SH-SY5Y (cell line): Measurements from ENCODE around the gene USP14.

Source experiments
- GATA2 ChIP-seq: IDR thresholded peaks from 2 replicates; pipeline ENCODE4 v1.6.1; 2011; ENCODE audit warnings: mild to moderate bottlenecking, low read depth, low read length
- GATA3 ChIP-seq: IDR thresholded peaks from 2 replicates; pipeline ENCODE4 v1.6.1; 2011; ENCODE audit warnings: low read depth, mild to moderate bottlenecking, low read length, moderate library complexity

USP14 gene

GRCh38 chr18:172361-172760 is 14.0 kb downstream of the USP14 start:
- TF ChIP-seq GATA3 (no peak), GATA2 (no peak)

- no peak for TF ChIP-seq GATA3
- TF ChIP-seq GATA2, result no peak
These were observed 21.1 kb downstream of the USP14 start for GRCh38 chr18:179499-179898.

- TF ChIP-seq GATA2 (no peak), GATA3 (no peak)
These were observed 23.4 kb downstream of the USP14 start for GRCh38 chr18:181711-182110.

GRCh38 chr18:183769-184168 is 25.4 kb downstream of the USP14 start:
- TF ChIP-seq GATA3 (no peak), GATA2 (no peak)

- TF ChIP-seq GATA3 (no peak), GATA2 (no peak)
These were observed 30.9 kb downstream of the USP14 start for GRCh38 chr18:189254-189653.

- no peak for TF ChIP-seq GATA3
These were observed 33.4 kb downstream of the USP14 start for GRCh38 chr18:191725-192124.

- TF ChIP-seq GATA2 (no peak), GATA3 (no peak)
These were observed 34.4 kb downstream of the USP14 start for GRCh38 chr18:192801-193200.

- TF ChIP-seq GATA2, result no peak
- no peak for TF ChIP-seq GATA3
These were observed 37.3 kb downstream of the USP14 start for GRCh38 chr18:195651-196050.

- TF ChIP-seq GATA2, result no peak
- no peak for TF ChIP-seq GATA3
These were observed 40.9 kb downstream of the USP14 start for GRCh38 chr18:199214-199613.

GRCh38 chr18:199768-200167 is 41.4 kb downstream of the USP14 start:
- no peak for TF ChIP-seq GATA2
- TF ChIP-seq GATA3, result no peak

- TF ChIP-seq GATA2 (no peak), GATA3 (no peak)
These were observed 51.7 kb downstream of the USP14 start for GRCh38 chr18:210075-210474.

GRCh38 chr18:210733-211132 is 52.4 kb downstream of the USP14 start:
- TF ChIP-seq GATA3, result no peak
- TF ChIP-seq GATA2, result no peak

- TF ChIP-seq GATA2 (no peak), GATA3 (no peak)
These were observed 53.2 kb downstream of the USP14 start for GRCh38 chr18:211582-211981.

GRCh38 chr18:212780-213179 is 54.4 kb downstream of the USP14 start:
- TF ChIP-seq GATA2 (no peak), GATA3 (no peak)

GRCh38 chr18:213505-213904 is 55.1 kb downstream of the USP14 start:
- TF ChIP-seq GATA2 (no peak), GATA3 (no peak)

- no peak for TF ChIP-seq GATA3
- TF ChIP-seq GATA2, result no peak
These were observed 55.6 kb downstream of the USP14 start for GRCh38 chr18:213966-214365.
